H9 (cell line): Measurements from ENCODE around the gene ZNF444. TPM values are rescaled to one million over a fixed set of nuclear protein-coding genes. Genes with fewer than 3 reads are reported as not detected.

Experiments
- DNase-seq: peaks from one replicate; pipeline ENCODE4 v3.0.0-alpha.2; 2017
- H2AFZ ChIP-seq: one replicate; pipeline ENCODE4 v1.6.1; 2013; ENCODE audit warnings: mild to moderate bottlenecking, low read length, control low read depth, moderate library complexity
- H2AK5ac ChIP-seq: 2 replicates; pipeline ENCODE4 v1.6.1; 2013; ENCODE audit warnings: low read length, control low read depth, mixed read lengths; ENCODE audit not compliant: insufficient read length
- H2BK120ac ChIP-seq: one replicate; pipeline ENCODE4 v1.6.1; 2013; ENCODE audit warnings: low read depth, mild to moderate bottlenecking, low read length, control low read depth, inconsistent platforms; ENCODE audit not compliant: poor library complexity, severe bottlenecking
- H2BK12ac ChIP-seq: 2 replicates; pipeline ENCODE4 v1.6.1; 2013; ENCODE audit warnings: low read length, control low read depth, mixed read lengths, low read depth; ENCODE audit not compliant: insufficient read length
- H2BK15ac ChIP-seq: 2 replicates; pipeline ENCODE4 v1.6.1; 2013; ENCODE audit warnings: low read depth, low read length, control low read depth
- H2BK20ac ChIP-seq: one replicate; pipeline ENCODE4 v1.6.1; 2013; ENCODE audit warnings: low read depth, mild to moderate bottlenecking, low read length, control low read depth, inconsistent platforms; ENCODE audit not compliant: poor library complexity, severe bottlenecking
- H2BK5ac ChIP-seq: 2 replicates; pipeline ENCODE4 v1.6.1; 2013; ENCODE audit warnings: low read length, control low read depth, mixed read lengths; ENCODE audit not compliant: insufficient read length
- H3K14ac ChIP-seq: 2 replicates; pipeline ENCODE4 v1.6.1; 2013; ENCODE audit warnings: low read length, control low read depth; ENCODE audit not compliant: insufficient read depth
- H3K18ac ChIP-seq: 2 replicates; pipeline ENCODE4 v1.6.1; 2013; ENCODE audit warnings: low read depth, mild to moderate bottlenecking, mixed read lengths, low read length, control low read depth; ENCODE audit not compliant: insufficient read length
- H3K23ac ChIP-seq: 2 replicates; pipeline ENCODE4 v1.6.1; 2013; ENCODE audit warnings: low read length, control low read depth, mixed read lengths, low read depth; ENCODE audit not compliant: insufficient read length
- H3K23me2 ChIP-seq: 2 replicates; pipeline ENCODE4 v1.6.1; 2013; ENCODE audit warnings: low read depth, mild to moderate bottlenecking, mixed read lengths, low read length, control low read depth; ENCODE audit not compliant: insufficient read length, poor library complexity, severe bottlenecking
- H3K27ac ChIP-seq: 2 replicates; pipeline ENCODE4 v1.5.1; 2013; ENCODE audit warnings: low read length, control low read depth, mixed read lengths, low read depth; ENCODE audit not compliant: insufficient read length
- H3K27me3 ChIP-seq: 2 replicates; pipeline ENCODE4 v1.6.1; 2013; ENCODE audit warnings: low read length, control low read depth, inconsistent platforms; ENCODE audit not compliant: insufficient read depth
- H3K4ac ChIP-seq: 2 replicates; pipeline ENCODE4 v1.6.1; 2013; ENCODE audit warnings: low read depth, mild to moderate bottlenecking, control low read depth, inconsistent platforms, low read length, moderate library complexity
- H3K4me1 ChIP-seq: 2 replicates; pipeline ENCODE4 v1.6.1; 2013; ENCODE audit warnings: low read length, control low read depth, inconsistent platforms; ENCODE audit not compliant: insufficient read depth
- H3K4me2 ChIP-seq: 2 replicates; pipeline ENCODE4 v1.6.1; 2013; ENCODE audit warnings: low read length, control low read depth, mixed read lengths; ENCODE audit not compliant: insufficient read length, insufficient read depth
- H3K56ac ChIP-seq: 2 replicates; pipeline ENCODE4 v1.6.1; 2013; ENCODE audit warnings: low read depth, mild to moderate bottlenecking, mixed read lengths, low read length, control low read depth; ENCODE audit not compliant: insufficient read length
- H3K79me1 ChIP-seq: 2 replicates; pipeline ENCODE4 v1.6.1; 2013; ENCODE audit warnings: low read depth, mild to moderate bottlenecking, moderate library complexity, low read length, control low read depth, inconsistent platforms; ENCODE audit not compliant: insufficient read depth, poor library complexity, severe bottlenecking
- H3K79me2 ChIP-seq: 2 replicates; pipeline ENCODE4 v1.6.1; 2013; ENCODE audit warnings: low read length, control low read depth, inconsistent platforms; ENCODE audit not compliant: insufficient read depth
- H3K9ac ChIP-seq: 2 replicates; pipeline ENCODE4 v1.6.1; 2013; ENCODE audit warnings: low read length, control low read depth, mixed read lengths; ENCODE audit not compliant: insufficient read length; ENCODE audit errors: extremely low read depth
- H3K9me3 ChIP-seq: one replicate; pipeline ENCODE4 v1.6.1; 2013; ENCODE audit warnings: low read depth, low read length, inconsistent platforms; ENCODE audit not compliant: control insufficient read depth
- H3T11ph ChIP-seq: one replicate; pipeline ENCODE4 v1.6.1; 2013; ENCODE audit warnings: mild to moderate bottlenecking, low read length, control low read depth, inconsistent platforms
- H4K20me1 ChIP-seq: one replicate; pipeline ENCODE4 v1.6.1; 2013; ENCODE audit not compliant: control insufficient read depth, insufficient read length, insufficient read depth
- H4K5ac ChIP-seq: 2 replicates; pipeline ENCODE4 v1.6.1; 2013; ENCODE audit warnings: low read depth, mild to moderate bottlenecking, mixed read lengths, low read length, control low read depth; ENCODE audit not compliant: insufficient read length
- H4K8ac ChIP-seq: replicated peaks from 2 replicates; pipeline ENCODE4 v1.6.1; 2013; ENCODE audit warnings: low read length, control low read depth, mixed read lengths, low read depth; ENCODE audit not compliant: insufficient read length
- H4K91ac ChIP-seq: 2 replicates; pipeline ENCODE4 v1.6.1; 2013; ENCODE audit warnings: low read depth, mild to moderate bottlenecking, moderate library complexity, mixed read lengths, low read length, control low read depth; ENCODE audit not compliant: insufficient read length
- H3K27ac Mint-ChIP-seq, 3 experiments: 2 replicates in 2 of 3; 3 replicates in 1 of 3; pipeline ENCODE4 v1.8.0; 2020 to 2021; ENCODE audit warnings: mixed read lengths in 3 of 3, mild to moderate bottlenecking in 1 of 3, moderate library complexity in 1 of 3
- H3K27me3 Mint-ChIP-seq: 2 replicates; pipeline ENCODE4 v1.8.0; 2021; ENCODE audit warnings: low read depth, mild to moderate bottlenecking, moderate library complexity, mixed read lengths
- H3K36me3 Mint-ChIP-seq, 3 experiments: 2 replicates in 2 of 3; 3 replicates in 1 of 3; pipeline ENCODE4 v1.8.0; 2020 to 2021; ENCODE audit warnings: low read depth in 3 of 3, mixed read lengths in 3 of 3; ENCODE audit not compliant: insufficient read depth in 1 of 3
- H3K4me1 Mint-ChIP-seq, 2 experiments: 2 replicates each; pipeline ENCODE4 v1.8.0; 2020; ENCODE audit warnings: mixed read lengths in 2 of 2
- H3K4me3 Mint-ChIP-seq, 2 experiments: 2 replicates in 1 of 2; 3 replicates in 1 of 2; pipeline ENCODE4 v1.8.0; 2020 to 2021; ENCODE audit warnings: mild to moderate bottlenecking in 2 of 2, mixed read lengths in 2 of 2, moderate library complexity in 1 of 2
- H3K9me3 Mint-ChIP-seq, 2 experiments: 2 replicates in 1 of 2; 3 replicates in 1 of 2; pipeline ENCODE4 v1.8.0; 2020; ENCODE audit warnings: mild to moderate bottlenecking in 2 of 2, mixed read lengths in 2 of 2, moderate library complexity in 1 of 2
- CTCF ChIP-seq: fragments of 200-600 bp; sonication (generic); conservative IDR thresholded peaks from 3 replicates; pipeline ENCODE4 v1.8.0; 2021; ENCODE audit warnings: antibody characterized with exemption, mild to moderate bottlenecking
- WGBS: extraction: QIAGEN DNeasy Blood & Tissue Kit; methylation state at CpG from one replicate; pipeline ENCODE4 v1.1.7; 2013; ENCODE audit warnings: missing lambda C conversion rate, low lambda C conversion rate, mixed read lengths; ENCODE audit not compliant: insufficient read length; ENCODE audit errors: extremely low coverage; 5-methylcytosine and 5-hydroxymethylcytosine counted together
- total RNA-seq: library from RNA; stranded (reverse); gene quantifications from 2 replicates; pipeline ENCODE4 v1.2.1, GENCODE V29; 2021

The ZNF444 gene
- total RNA-seq, 1 experiment from 2014 or later: 49.7 TPM

GRCh38 chr19:56119582-56119978 is 21.5 kb upstream of the ZNF444 start:
- Histone ChIP-seq H3K56ac (no peak overlapping the region), H2BK12ac (no peak overlapping the region), H3K9ac (peak overlapping the region; percentile 83), H3K27me3 (no peaks in the 10 kb centered on the region), H4K20me1 (no peaks in the 10 kb centered on the region), H2AK5ac (no peak overlapping the region), H3K14ac (peak overlapping the region; percentile 51; the same call in 1 of the 2 replicates), H3K23me2 (peaks cover 7% of the 10 kb centered on the region), H3K79me2 (peaks cover 51% of the 10 kb centered on the region), H2BK5ac (no peak overlapping the region), H4K5ac (no peak overlapping the region), H3K79me1 (peaks cover 8% of the 10 kb centered on the region), H3K4ac (no peak overlapping the region), H2BK120ac (no peak overlapping the region), H3K18ac (no peak overlapping the region), H3T11ph (no peak overlapping the region), H3K4me2 (peak overlapping the region; percentile 78), H3K27ac (no peak overlapping the region), H3K9me3 (no peaks in the 10 kb centered on the region), H2BK15ac (no peak overlapping the region), H4K8ac (no peak overlapping the region), H3K23ac (no peak overlapping the region), H2BK20ac (no peak overlapping the region), H3K4me1 (peaks cover 2% of the 10 kb centered on the region; the same call in 1 of the 2 replicates), H4K91ac (no peak overlapping the region), H2AFZ (no peak overlapping the region)
- Mint-ChIP-seq H3K4me1 (peaks cover 37 to 39% of the 10 kb centered on the region in 2 experiments), H3K27me3 (no peaks in the 10 kb centered on the region; the same call in 1 of the 2 replicates), H3K4me3 (peak overlapping the region; percentile 86 to 89), H3K27ac (peak overlapping the region; percentile 80 to 88 (median 87); a peak in 6 of 7 replicates), H3K9me3 (no peaks in the 10 kb centered on the region; a peak in 1 of 5 replicates), H3K36me3 (peaks cover 5 to 15% (median 11%) of the 10 kb centered on the region in 3 experiments)
- WGBS: no CpG with 5 or more reads among the region's 16 CpGs
- DNase-seq: no peak
- no peak for TF ChIP-seq CTCF
